GM12892 (cell line): ENCODE data around the gene KRTAP12-2.
"Not testable (repeated sequence)": the region's sequence is repeated elsewhere in the genome, so short reads cannot be mapped to it uniquely, and the experiment has no call there.

Experiments used
- DNase-seq: peaks from one replicate; pipeline ENCODE4 v3.0.0; 2011; ENCODE audit not compliant: insufficient read length
- FAIRE-seq: peaks from 2 replicates; lab custom pipeline; 2011; peaks lifted over from hg19 to GRCh38; lab: Jason Lieb, UNC
- POLR2A ChIP-seq: IDR thresholded peaks from 2 replicates; pipeline ENCODE4 v1.6.1; 2011; ENCODE audit warnings: low read depth, low read length, control low read depth
- POLR2AphosphoS5 ChIP-seq: IDR thresholded peaks from 2 replicates; pipeline ENCODE4 v1.6.1; 2011; ENCODE audit warnings: low read depth, low read length, control low read depth
- TAF1 ChIP-seq: IDR thresholded peaks from 2 replicates; pipeline ENCODE4 v1.6.1; 2011; ENCODE audit warnings: low read depth, mild to moderate bottlenecking, control low read depth, low read length, borderline replicate concordance

Gene KRTAP12-2

DNA sequence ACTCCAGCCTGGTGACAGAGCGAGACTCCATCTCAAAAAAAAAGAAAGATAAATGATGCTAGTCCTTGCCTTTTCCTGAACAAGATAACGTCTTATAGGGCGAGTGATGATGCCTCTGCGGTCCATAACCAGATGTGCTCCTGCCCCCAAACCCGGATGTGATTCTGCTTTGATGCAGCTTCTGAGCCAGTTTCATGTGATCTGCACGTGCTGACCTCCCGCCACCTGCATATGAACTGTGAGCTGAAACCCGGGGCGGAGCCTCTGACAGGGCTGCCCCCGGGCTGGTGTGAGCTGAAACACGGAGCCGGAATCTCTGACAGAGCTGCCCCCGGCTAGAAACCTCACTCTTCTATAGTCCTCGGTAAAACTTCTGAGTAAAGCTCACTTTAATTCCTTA lies 13.6 kb downstream of the KRTAP12-2 start:
- FAIRE-seq (no peak), DNase-seq (no peak)
- TF ChIP-seq TAF1 (no peak), POLR2AphosphoS5 (no peak)

DNA sequence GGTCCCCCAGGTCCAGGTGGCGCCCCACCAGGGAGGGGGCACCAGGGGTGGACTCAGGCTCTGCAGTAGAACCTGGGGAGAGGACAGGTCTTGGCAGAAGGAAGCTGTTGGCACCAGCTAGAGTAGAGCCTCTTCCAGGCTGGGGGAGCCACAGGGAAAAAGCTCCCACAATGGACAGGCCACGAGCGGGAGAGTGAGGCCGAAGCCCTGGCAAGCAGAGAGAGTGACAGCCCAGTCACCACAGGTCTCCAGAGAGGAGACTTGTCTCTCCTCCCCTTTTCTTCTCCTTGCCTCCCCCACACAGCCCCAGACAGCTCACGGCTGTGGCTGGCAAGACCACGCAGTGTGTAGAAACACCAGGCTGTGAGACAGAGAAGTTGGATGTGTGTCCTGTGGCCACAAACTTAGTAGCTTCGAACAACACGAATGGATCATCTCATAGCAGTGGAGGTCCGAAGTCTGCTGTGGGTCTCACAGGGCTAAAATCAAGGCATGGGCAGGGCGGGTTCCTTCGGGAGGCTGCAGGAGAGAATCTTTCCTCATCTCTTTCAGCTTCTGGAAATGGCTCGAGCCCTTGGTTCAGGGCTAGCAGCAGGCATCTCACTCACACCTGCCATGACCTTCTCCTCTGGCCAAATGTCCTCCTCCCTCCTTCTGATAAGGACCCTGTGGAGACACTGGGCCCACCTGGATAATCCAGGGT lies 15.6 kb downstream of the KRTAP12-2 start:
- DNase-seq = no peak
- no peak for TF ChIP-seq TAF1
- no peak for TF ChIP-seq POLR2A
- TF ChIP-seq POLR2AphosphoS5 = no peak
- FAIRE-seq = no peak

DNA sequence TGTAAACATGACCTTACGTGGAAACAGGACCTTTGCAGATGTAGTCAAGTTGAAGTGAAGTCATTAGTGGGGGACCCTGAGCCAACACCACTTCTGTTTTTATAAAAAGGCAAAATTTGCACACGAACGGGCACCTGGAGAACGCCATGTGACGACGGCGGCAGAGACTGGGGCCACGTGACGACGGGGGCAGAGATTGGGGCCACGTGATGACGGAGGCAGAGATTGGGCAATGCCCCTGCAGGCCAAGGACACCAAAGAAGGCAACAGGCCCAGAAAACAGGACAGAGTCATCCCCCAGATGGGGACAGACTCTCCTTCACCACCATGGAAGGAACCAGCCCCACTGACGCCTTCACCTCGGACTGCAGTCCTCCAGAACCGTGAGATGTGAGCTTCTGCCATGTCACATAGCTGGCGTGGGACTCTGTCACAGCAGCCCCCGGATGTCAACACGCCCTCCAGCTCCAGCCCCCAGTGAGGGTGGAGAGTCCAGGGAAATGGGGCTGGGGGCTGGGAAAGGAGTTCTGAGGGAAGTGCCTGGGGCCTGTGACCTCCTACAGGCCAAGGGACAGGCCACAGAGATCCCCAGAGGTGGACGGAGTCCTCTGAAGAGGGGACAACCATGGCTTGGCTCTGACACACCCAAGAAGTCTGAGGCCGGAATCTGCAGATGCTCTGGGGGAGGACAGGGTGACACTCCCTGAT lies 16.3 kb downstream of the KRTAP12-2 start:
- DNase-seq (no peak), FAIRE-seq (no peak)

DNA sequence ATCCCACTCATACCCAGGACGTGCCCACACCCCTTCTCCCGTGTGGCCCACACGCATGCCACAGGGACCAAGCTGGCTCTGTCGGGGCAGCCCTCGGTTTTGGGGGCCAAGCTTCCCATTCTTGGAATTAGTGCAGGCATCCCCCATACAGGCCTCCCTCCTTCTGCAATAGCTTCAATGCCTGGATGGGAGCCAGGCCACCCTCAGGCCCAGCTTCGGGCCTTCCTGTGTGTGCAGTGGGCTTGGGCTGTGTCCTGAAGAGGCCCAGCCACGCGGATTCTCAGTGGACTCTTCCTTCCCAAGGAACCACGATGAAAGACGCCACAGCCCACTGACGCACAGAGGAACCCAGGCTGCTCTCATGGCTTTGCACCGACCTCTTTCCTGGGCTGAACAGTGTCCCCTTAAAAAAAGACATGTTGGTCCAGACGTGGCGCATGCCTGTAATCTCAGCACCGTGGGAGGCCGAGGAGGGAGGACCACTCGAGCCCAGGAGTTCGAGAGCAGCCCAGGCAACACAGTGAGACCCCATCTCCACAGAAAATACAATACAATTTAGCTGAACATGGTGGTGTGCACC lies 17.1 kb downstream of the KRTAP12-2 start:
- DNase-seq (no peak), FAIRE-seq (no peak)
- TF ChIP-seq TAF1 (no peak), POLR2A (no peak), POLR2AphosphoS5 (no peak)

More for the DNA sequence above, 16.3 kb downstream of the KRTAP12-2 start:
- no peak for TF ChIP-seq POLR2AphosphoS5
- TF ChIP-seq TAF1 = no peak
- TF ChIP-seq POLR2A = no peak

DNA sequence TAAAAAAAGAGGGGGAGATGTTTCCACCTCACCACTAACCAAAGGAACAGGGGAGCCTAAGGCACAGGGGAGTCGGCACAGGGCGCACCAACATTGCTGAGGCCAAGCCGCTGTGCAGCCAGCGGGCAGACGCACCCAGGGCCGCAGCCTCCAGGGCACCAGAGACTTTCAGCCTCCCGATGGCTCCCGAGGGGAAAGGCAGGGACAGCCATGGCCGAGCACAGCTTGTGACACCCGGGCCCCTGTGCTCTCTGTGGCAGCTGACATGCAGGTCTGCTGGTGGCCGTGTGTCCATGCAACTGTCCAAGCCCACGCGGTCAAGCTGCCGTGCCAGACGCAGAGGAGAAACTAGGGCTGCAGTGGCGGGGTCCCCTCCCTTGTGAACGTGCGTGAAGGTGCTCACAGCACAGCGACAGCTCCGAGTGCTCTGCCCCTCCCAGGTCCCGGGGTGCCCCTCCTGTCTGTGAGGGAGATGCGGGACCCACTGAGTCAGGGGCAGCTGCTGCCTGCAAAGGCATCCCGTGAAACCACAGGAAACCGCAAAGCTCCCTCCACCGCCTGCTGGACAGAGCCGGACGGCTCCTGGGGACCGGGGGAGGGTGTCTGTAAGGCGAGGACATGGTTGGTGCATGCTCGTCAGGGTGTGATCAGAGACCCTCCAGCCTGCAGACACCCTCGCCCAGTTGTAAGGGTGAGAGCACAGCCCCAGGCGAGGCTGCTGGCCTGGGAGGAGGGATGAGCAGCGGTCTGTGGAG lies 18.0 kb downstream of the KRTAP12-2 start:
- DNase-seq = no peak
- FAIRE-seq = no peak
- no peak for TF ChIP-seq TAF1
- no peak for TF ChIP-seq POLR2A
- no peak for TF ChIP-seq POLR2AphosphoS5

DNA sequence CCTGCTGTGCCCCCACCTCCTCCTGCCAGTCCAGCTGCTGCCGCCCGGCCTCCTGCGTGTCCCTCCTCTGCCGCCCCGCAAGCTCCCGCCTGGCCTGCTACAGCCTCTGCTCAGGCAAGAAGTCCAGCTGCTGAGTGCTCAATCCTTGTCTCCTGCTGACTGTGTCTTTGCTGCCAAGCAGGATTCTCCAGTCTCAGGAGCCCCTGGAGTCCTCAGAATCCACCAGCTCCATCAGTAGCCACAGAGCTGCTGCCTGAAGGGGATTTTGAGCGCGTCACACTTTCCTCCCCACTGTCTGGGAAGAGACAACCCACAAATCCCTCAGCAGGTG lies 19.5 kb downstream of the KRTAP12-2 start:
- TF ChIP-seq TAF1 = no peak
- TF ChIP-seq POLR2AphosphoS5 = no peak
- no peak for TF ChIP-seq POLR2A
- DNase-seq (no peak), FAIRE-seq (no peak)

DNA sequence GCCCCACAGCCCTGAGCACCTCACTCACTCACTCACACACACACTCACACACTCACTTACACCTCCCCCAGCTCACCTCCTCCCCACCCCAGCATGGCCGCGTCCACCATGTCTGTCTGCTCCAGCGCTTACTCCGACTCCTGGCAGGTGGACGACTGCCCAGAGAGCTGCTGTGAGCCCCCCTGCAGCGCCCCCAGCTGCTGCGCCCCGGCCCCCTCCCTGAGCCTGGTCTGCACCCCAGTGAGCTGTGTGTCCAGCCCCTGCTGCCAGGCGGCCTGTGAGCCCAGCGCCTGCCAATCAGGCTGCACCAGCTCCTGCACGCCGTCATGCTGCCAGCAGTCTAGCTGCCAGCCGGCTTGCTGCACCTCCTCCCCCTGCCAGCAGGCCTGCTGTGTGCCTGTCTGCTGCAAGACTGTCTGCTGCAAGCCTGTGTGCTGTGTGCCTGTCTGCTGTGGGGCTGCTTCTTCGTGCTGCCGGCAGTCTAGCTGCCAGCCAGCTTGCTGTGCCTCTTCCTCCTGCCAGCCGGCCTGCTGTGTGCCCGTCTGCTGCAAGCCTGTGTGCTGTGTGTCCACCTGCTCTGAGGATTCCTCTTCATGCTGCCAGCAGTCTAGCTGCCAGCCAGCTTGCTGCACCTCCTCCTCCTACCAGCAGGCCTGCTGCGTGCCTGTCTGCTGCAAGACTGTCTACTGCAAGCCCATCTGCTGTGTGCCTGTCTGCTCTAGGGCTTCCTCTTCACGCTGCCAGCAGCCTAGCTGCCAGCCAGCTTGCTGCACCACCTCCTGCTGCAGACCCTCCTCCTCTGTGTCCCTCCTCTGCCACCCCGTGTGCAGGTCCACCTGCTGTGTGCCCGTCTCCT lies 20.1 kb downstream of the KRTAP12-2 start, which contains the start of gene KRTAP10-11:
KRTAP10-11 (plus strand) TSS at position 49 of the 856 bp plus-strand sequence; CDS start at position 94, 45 bp downstream.
- FAIRE-seq = not testable (repeated sequence)

DNA sequence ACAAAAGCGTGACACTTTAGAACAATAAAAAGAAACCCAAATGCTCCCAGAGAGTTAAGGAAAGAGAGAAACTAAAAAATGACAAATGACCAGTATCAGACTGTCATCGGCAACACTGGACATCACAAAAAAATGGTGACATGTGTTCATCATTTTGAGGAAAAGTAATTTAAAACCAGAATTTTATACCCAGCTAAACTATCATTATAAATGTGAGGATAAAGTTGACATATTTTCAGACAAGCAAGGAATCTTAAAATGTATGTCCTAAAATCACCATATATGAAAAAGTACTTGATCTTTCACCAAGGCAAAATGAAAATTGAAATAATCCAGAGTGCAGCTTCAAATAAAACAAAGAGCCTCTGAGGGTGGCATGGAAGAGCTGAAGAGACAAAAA lies 21.8 kb downstream of the KRTAP12-2 start:
- TF ChIP-seq POLR2A (no peak), POLR2AphosphoS5 (no peak), TAF1 (no peak)
- DNase-seq (no peak), FAIRE-seq (no peak)

More for the DNA sequence above, 20.1 kb downstream of the KRTAP12-2 start, which contains the start of gene KRTAP10-11:
- not testable (repeated sequence) for DNase-seq

DNA sequence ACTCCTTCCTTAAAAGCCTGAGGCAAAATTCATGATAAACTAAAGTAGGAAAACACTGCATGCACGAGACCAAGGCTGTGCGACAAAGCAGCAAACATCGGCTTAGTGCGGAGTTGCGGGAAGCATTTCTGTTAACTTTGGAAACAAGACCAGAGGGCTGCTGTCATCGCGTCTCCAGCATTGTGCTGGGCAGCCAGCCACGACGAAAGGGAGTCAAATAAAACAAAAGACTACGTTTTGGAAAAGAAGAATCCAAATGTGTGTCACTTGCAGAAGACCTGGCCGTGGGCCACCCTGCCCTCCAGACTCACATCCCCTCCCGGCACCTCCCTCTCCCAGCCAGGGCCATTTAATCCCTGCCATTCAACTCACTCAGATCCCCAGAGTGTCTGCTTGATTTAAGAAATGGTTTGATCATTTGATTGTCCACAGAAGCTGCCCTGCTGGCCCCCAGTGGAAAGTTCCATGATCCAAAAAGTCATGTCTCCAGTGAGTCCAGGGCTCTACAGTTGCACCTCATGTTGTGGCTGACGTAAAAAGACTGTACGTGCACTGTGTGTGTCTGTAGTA lies 22.9 kb downstream of the KRTAP12-2 start:
- DNase-seq = no peak
- no peak for FAIRE-seq
- no peak for TF ChIP-seq POLR2A
- no peak for TF ChIP-seq TAF1
- no peak for TF ChIP-seq POLR2AphosphoS5

DNA sequence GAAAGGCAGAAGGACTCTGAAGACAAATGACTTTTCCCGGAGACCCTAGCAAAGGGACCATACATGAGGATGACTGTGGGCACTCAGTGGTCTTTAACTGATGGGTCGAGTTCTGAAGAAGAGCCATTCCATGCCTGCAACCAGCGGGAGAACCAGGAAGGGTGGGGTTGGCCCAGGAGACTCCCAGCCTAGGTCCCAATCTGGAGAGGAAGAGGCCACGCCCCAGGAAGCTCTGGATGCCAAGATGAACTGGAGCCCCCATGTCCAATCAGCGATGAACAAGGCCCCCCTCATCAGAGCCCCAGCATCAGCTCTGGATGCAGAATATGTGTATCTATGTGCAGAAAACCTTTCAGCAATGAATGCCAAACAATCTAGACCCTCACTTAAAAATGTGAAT lies 26.0 kb downstream of the KRTAP12-2 start:
- no peak for DNase-seq
- no peak for TF ChIP-seq POLR2AphosphoS5
- TF ChIP-seq TAF1 = no peak
- no peak for TF ChIP-seq POLR2A
- no peak for FAIRE-seq

DNA sequence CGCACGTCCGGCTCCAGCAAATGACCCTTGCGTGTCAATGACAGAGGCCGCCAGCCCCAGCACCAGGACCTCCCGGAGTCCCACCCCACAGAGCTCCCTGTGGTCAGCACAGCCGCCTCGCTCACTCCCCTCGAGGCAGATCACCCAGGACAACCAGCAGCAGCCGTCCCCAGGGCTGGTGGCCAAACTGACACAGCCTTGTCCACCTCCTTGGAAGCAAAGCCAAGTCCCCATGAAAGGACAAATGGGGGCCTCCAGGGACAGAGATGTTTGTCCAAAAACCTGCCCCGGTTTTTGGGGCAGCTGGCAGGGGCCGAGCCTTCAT lies 27.4 kb downstream of the KRTAP12-2 start:
- DNase-seq (no peak), FAIRE-seq (no peak)
- TF ChIP-seq POLR2AphosphoS5 (no peak), POLR2A (no peak), TAF1 (no peak)

DNA sequence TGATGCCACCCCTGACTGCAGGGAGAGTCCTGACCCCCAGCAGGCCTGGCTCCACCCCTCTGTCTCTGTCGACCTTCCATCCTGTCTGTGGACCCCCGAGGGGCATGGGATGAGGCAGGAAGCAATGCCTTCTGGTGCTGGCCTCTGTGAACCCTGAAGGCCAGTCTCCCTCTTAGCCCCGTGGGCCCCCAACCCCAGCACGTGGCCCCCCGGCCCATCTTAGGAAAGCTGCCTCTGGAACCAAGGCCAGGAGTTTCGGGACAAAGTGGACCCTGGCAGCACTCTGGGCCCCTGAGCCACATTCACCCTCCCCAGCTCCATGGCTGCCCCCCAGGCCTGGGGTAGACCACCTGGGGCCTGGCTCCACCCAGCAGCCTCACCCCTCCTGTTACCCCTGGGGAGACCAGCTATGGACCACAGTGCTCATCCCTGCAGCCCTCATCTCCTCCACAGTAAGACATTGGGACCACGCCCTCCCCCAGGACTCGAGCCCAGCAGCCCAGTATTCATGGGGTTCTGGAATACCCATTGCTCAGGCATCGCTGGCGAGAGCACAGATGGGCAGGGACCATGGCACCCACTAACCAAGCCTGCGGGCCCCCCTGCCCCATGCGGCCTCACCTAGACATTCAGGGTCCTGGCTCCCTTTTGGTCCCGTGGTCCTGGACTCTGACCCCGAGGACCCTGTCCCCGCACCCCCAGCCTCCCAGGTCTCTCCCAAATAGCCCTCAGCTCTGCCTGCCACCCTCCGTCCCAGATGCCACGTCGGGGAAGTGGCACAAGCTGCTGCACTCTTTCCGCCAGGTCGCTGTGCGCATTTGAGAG lies 28.0 kb downstream of the KRTAP12-2 start:
- not testable (repeated sequence) for FAIRE-seq, DNase-seq

DNA sequence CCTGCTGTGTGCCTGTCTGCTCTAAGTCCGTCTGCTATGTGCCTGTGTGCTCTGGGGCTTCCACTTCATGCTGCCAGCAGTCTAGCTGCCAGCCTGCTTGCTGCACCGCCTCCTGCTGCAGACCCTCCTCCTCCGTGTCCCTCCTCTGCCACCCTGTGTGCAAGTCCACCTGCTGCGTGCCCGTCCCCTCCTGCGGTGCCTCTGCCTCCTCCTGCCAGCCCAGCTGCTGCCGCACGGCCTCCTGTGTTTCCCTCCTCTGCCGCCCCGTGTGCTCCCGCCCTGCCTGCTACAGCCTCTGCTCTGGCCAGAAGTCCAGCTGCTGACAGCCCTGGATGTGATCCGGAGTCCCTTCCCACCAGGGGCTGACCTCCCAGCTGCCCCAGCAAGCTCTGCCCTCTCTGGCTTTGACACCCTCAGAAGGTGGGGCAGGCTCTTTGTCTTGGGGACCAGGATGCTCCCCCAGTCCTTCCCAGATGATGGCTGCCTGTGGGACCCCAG lies 28.8 kb downstream of the KRTAP12-2 start:
- FAIRE-seq, DNase-seq: not testable (repeated sequence)
